ENCODE measurements around the gene SHISAL1. TPM values are rescaled to one million over a fixed set of nuclear protein-coding genes. Genes with fewer than 3 reads are reported as not detected.

The SHISAL1 gene
- total RNA-seq, 1 experiment from 2014 or later, result 2.9 TPM

DNA sequence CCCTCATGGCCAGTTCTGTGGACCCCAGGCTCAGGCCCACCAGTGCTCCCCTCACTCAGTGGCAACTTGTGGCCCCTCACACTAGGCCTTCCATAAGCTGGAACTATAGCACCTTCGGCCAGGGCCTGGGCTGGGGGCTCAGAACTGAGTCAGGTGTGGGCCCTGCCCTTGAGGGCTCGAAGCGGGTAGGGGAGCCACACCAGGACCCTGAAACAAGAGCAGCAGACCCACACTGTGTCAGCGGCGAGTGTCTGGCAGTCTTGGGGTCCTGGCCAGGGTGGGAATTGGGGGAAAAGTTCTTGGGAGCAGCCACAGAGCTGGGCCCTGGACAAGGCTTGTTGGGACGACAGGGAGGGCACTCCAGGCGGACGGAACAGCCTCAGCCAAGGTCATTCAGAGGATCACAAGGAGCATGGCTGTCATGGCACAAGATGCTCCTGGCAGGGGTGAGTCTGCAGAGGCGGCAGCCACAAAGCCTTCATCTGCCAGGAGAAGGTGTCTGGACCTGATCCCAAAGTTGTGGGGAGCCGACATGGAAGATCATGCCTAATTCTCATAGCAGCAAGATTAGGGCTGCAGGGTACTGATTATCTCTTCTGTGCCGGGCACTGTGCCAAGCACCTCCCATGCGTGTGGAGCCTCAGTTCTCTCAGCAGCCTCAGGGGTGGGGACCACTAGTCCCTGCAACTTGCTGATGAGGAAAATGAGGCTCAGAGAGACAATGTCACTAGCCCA is 50.7 kb downstream of the SHISAL1 start:
- Histone ChIP-seq H3K23me2 (ENCODE audit: insufficient read length, low read depth, low read length, poor library complexity, severe bottlenecking) (no peaks in the 10 kb centered on the region), H3K14ac (ENCODE audit: insufficient read depth, low read length) (no peak overlapping the region; the same call in 1 of the 2 replicates), H2BK20ac (ENCODE audit: low read depth, low read length, poor library complexity, severe bottlenecking) (no peak overlapping the region), H3K27me3 (ENCODE audit: insufficient read depth, low read length) (no peaks in the 10 kb centered on the region), H3K18ac (ENCODE audit: insufficient read length, low read depth, low read length) (peak overlapping the region; percentile 23), H2AFZ (ENCODE audit: low read length) (no peak overlapping the region), H2BK12ac (ENCODE audit: insufficient read length, low read depth, low read length) (no peak overlapping the region), H3K23ac (ENCODE audit: insufficient read length, low read depth, low read length) (no peak overlapping the region), H3K4me2 (ENCODE audit: insufficient read depth, insufficient read length, low read length) (no peak overlapping the region), H4K91ac (ENCODE audit: insufficient read length, low read depth, low read length) (peak overlapping the region; percentile 22), H3T11ph (ENCODE audit: low read length) (no peak overlapping the region), H4K5ac (ENCODE audit: insufficient read length, low read depth, low read length) (no peak overlapping the region), H2BK5ac (ENCODE audit: insufficient read length, low read length) (no peak overlapping the region), H3K4ac (ENCODE audit: low read depth, low read length) (no peak overlapping the region; the same call in 1 of the 2 replicates), H2BK15ac (ENCODE audit: low read depth, low read length) (no peak overlapping the region), H3K9ac (ENCODE audit: extremely low read depth, insufficient read length, low read length) (no peak overlapping the region), H2BK120ac (ENCODE audit: low read depth, low read length, poor library complexity, severe bottlenecking) (no peak overlapping the region), H3K79me1 (ENCODE audit: insufficient read depth, low read depth, low read length, poor library complexity, severe bottlenecking) (no peaks in the 10 kb centered on the region), H3K27ac (ENCODE audit: insufficient read length, low read depth, low read length) (no peak overlapping the region), H4K8ac (replicated peaks; ENCODE audit: insufficient read length, low read depth, low read length) (no peak overlapping the region), H2AK5ac (ENCODE audit: insufficient read length, low read length) (no peak overlapping the region), H4K20me1 (ENCODE audit: control insufficient read depth, insufficient read depth, insufficient read length) (no peaks in the 10 kb centered on the region), H3K4me1 (ENCODE audit: insufficient read depth, low read length) (0 out of 2 replicates have a peak, but pooled peaks cover under 1% of the 10 kb centered on the region), H3K9me3 (ENCODE audit: control insufficient read depth, low read depth, low read length) (no peaks in the 10 kb centered on the region), H3K79me2 (ENCODE audit: insufficient read depth, low read length) (no peaks in the 10 kb centered on the region), H3K56ac (ENCODE audit: insufficient read length, low read depth, low read length) (no peak overlapping the region)
- H3K4me3 Mint-ChIP-seq, result no peak overlapping the region
- WGBS (ENCODE audit: extremely low coverage, insufficient read length, low lambda C conversion rate), result no CpG with 5 or more reads among the region's 12 CpGs
- H3K27ac Mint-ChIP-seq, result peak overlapping the region in 2 of 3 experiments; percentile 59 to 65; a peak in 3 of 7 replicates
- DNase-seq, result peak; percentile 23
- peaks cover 5 to 9% of the 10 kb centered on the region in 2 experiments; a peak in 3 of 5 replicates for H3K9me3 Mint-ChIP-seq
- peaks cover 7% of the 10 kb centered on the region for H3K27me3 Mint-ChIP-seq (ENCODE audit: low read depth)
- TF ChIP-seq, protein P1, sequence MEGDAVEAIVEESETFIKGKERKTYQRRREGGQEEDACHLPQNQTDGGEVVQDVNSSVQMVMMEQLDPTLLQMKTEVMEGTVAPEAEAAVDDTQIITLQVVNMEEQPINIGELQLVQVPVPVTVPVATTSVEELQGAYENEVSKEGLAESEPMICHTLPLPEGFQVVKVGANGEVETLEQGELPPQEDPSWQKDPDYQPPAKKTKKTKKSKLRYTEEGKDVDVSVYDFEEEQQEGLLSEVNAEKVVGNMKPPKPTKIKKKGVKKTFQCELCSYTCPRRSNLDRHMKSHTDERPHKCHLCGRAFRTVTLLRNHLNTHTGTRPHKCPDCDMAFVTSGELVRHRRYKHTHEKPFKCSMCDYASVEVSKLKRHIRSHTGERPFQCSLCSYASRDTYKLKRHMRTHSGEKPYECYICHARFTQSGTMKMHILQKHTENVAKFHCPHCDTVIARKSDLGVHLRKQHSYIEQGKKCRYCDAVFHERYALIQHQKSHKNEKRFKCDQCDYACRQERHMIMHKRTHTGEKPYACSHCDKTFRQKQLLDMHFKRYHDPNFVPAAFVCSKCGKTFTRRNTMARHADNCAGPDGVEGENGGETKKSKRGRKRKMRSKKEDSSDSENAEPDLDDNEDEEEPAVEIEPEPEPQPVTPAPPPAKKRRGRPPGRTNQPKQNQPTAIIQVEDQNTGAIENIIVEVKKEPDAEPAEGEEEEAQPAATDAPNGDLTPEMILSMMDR (conservative IDR thresholded peaks at IDR 0.05), result no peak
- H3K36me3 Mint-ChIP-seq (ENCODE audit: insufficient read depth in 1 of 3, low read depth in 3 of 3), result peaks cover 2 to 12% (median 2%) of the 10 kb centered on the region in 3 experiments; a peak in 3 of 7 replicates
- H3K4me1 Mint-ChIP-seq, result peaks cover 11 to 26% of the 10 kb centered on the region in 2 experiments
